ENCODE measurements around the gene DAGLB.
"Not testable (repeated sequence)": the region's sequence is repeated elsewhere in the genome, so short reads cannot be mapped to it uniquely, and the experiment has no call there.

Gene DAGLB

DNA sequence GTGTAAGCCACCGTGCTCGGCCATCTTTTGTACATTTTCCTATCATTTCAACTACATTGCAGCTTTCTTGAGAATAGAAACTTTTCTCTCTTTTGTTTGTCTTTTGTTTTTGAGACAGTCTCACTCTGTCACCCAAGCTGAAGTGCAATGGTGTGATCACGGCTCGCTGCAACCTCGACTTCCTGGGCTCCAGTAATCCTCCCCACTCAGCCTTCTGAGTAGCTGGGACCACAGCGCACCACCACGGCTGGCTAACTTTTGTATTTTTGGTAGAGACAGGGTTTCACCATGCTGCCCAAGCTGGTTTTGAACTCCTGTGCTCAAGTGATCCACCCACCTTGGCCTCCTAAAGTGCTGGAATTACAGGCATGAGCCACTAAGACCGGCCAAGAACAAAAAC, 31.3 kb upstream of the DAGLB start:
- TF ChIP-seq, protein P1, sequence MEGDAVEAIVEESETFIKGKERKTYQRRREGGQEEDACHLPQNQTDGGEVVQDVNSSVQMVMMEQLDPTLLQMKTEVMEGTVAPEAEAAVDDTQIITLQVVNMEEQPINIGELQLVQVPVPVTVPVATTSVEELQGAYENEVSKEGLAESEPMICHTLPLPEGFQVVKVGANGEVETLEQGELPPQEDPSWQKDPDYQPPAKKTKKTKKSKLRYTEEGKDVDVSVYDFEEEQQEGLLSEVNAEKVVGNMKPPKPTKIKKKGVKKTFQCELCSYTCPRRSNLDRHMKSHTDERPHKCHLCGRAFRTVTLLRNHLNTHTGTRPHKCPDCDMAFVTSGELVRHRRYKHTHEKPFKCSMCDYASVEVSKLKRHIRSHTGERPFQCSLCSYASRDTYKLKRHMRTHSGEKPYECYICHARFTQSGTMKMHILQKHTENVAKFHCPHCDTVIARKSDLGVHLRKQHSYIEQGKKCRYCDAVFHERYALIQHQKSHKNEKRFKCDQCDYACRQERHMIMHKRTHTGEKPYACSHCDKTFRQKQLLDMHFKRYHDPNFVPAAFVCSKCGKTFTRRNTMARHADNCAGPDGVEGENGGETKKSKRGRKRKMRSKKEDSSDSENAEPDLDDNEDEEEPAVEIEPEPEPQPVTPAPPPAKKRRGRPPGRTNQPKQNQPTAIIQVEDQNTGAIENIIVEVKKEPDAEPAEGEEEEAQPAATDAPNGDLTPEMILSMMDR (IDR thresholded peaks at IDR 0.05; ENCODE audit: low read depth, low read length, missing control alignments), result no peak
- no peak for DNase-seq (ENCODE audit: low read depth)
- no peak overlapping the region for H3K4me3 ChIP-seq (ENCODE audit: low read depth, low read length)

- TF ChIP-seq, protein P1 (IDR thresholded peaks at IDR 0.05; ENCODE audit: low read depth, low read length, missing control alignments), result no peak
- DNase-seq (ENCODE audit: low read depth), result no peak
- no peak overlapping the region for H3K4me3 ChIP-seq (ENCODE audit: low read depth, low read length)
These were observed 30.4 kb upstream of the DAGLB start for GRCh38 chr7:6478186-6478585.

DNA sequence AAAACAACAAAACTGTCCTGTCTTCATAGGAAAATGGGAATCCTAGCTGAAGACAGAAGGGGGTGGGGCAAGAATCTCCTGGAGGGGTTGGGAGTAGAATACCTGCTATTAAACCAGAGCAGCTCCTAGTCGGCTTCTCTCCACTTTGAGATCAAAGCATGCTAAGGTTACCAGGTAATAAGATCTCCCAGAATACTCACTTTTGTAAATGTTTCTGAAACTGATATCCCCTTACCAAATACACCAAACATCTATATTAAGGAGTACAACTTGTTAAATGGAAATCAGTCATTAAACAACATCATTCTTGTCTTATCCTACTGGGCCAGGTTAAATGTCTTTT, 29.5 kb upstream of the DAGLB start:
- H3K4me3 ChIP-seq (ENCODE audit: low read depth, low read length), result no peak overlapping the region
- TF ChIP-seq, protein P1 (IDR thresholded peaks at IDR 0.05; ENCODE audit: low read depth, low read length, missing control alignments), result no peak
- no peak for DNase-seq (ENCODE audit: low read depth)

- DNase-seq (ENCODE audit: low read depth), result no peak
- no peak overlapping the region for H3K4me3 ChIP-seq (ENCODE audit: low read depth, low read length)
- TF ChIP-seq, protein P1 (IDR thresholded peaks at IDR 0.05; ENCODE audit: low read depth, low read length, missing control alignments), result no peak
These were observed 29.0 kb upstream of the DAGLB start for GRCh38 chr7:6476596-6477317.

GRCh38 chr7:6475433-6476186, 27.9 kb upstream of the DAGLB start:
- TF ChIP-seq, protein P1 (IDR thresholded peaks at IDR 0.05; ENCODE audit: low read depth, low read length, missing control alignments), result no peak
- H3K4me3 ChIP-seq (ENCODE audit: low read depth, low read length), result no peak overlapping the region
- DNase-seq (ENCODE audit: low read depth), result no peak

GRCh38 chr7:6465862-6466261, 18.1 kb upstream of the DAGLB start:
- no peak for DNase-seq (ENCODE audit: low read depth)
- H3K4me3 ChIP-seq (ENCODE audit: low read depth, low read length), result no peak overlapping the region
- TF ChIP-seq, protein P1 (IDR thresholded peaks at IDR 0.05; ENCODE audit: low read depth, low read length, missing control alignments), result no peak

DNA sequence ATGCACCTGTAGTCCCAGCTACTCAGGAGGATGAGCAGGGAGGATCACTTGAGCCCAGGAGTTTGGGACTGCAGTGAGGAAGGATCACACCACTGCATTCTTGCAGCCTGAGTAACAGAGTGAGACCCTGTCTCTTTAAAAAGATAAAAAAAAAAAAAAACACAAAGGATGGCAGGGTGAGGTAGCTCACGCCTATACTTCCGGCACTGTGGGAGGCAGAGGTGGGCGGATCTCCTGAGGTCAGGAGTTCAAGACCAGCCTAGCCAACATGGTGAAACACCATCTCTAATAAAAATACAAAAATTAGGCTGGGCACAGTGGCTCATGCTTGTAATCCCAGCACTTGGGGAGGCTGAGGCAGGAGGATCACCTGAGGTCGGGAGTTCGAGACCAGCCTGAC, 15.9 kb upstream of the DAGLB start:
- DNase-seq (ENCODE audit: low read depth); H3K4me3 ChIP-seq (ENCODE audit: low read depth, low read length): not testable (repeated sequence)
